ENCODE results near the gene MYO7B.

The MYO7B gene

DNA sequence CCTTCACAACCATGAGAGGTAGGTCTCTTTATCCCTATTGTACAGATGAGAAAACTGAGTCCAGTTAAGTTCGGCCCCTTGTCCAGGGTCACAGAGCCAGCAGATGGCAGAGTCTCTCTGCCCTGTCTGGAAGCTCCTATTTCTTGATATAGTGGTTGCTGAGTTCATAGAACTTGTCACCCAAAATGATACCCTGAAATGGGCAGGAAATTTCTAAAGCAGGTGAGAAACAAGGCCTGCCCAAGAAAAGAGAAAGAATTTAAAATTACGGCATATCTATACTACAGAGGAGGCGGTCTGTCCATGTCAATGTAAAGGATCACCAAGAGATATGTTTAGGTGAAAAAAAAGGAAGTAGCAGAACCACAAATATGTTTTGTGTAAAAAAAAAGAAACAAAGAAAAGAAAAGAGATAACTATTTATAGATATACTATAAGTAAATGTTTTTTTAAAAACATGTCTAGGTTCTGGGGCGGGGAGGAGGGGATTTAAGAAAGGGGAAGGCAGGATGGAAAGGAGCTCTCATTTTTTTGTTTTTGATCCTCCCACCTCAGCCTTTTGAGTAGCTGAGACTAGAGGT is 39.8 kb downstream of the MYO7B start:
- DNase-seq = no peak

DNA sequence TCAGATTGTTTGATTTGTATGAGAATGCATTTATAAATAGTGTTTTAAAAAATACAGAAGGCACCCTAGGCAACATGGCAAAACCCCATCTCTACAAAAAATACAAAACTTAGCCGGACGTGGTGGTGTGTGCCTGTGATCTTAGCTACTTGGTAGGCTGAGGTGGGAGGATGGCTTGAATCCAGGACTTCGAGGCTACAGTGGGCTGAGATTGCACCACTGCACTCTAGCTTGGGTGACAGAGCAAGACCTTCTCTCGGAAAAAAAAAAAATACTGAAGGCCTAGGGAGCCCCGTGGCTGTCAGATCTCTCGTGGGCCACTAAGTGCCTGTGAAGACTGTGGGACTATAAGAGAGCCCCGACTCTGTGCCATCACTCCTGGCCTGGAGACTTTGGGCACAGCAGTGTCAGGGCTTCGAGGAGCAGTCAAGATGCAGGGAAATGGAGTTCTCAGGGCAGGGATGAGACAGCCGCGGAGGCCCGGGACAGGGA is 40.5 kb downstream of the MYO7B start:
- no peak for DNase-seq

DNA sequence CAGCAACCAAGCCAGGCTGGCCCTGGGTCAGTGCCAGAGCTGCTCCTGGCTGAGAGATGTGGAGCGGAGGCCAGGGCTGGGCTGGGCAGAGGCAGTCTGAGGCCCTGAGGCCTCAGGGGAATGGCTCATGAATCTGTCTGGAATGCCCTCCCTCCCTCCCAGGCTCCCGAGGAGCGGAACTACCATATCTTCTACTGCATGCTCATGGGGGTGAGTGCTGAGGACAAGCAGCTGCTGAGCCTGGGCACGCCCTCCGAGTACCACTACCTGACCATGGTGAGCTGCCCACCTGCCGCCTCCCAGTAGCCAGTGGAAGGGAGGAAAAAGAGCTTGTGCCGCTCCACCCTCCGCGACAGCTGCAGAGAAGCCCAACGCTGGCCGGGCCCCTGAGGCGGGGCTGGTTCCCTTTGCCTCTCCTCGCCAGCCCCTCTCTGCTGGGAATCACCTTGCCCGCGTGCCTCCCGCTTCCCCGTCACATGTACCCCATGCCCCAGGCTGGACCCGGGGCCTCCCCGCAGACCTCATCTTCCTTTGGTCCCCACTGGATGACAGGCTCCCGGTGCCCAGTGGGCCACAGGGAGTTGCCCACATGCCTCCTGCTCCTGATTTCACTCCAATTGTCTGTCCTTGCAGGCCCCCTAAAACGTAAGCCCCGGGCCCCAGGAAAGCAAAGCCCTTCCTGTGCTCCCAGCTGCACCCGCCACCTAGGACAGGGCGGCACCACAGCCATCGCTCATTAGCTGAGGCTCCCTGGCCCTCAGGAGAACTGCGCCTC is 41.1 kb downstream of the MYO7B start:
- no peak for DNase-seq

DNA sequence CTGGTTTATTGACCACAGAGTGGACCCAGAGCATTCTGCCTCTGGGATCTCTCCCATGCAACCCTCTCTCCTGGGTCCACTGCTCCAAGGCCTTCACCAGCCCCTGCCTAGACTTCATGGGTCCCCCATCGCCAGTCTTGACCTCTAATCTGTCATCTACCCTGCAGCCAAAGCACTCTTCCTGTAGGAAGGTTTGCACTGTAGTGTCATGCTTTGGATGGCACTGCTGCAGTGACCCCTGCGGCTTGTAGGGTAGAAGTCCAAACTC is 41.7 kb downstream of the MYO7B start:
- DNase-seq = no peak

DNA sequence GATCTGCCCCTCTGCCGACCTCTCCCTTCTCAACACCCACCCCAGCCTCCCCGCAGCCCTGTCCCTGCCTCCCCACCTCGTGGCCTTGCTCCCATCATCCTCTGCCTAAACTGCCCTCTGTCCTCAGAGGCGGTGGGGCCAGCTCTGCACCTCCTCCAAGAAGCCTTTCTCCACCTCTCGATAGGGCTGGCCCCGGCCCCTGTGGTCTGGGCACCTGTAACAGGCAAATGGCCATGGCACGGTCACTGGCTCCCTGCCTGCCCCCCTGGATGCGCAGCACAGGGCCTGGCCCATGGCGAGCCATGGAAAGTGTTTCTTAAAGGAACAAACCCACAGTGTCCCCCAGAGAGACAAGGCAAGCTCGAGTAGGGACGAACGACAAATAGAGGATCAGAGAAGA is 42.0 kb downstream of the MYO7B start:
- no peak for DNase-seq

DNA sequence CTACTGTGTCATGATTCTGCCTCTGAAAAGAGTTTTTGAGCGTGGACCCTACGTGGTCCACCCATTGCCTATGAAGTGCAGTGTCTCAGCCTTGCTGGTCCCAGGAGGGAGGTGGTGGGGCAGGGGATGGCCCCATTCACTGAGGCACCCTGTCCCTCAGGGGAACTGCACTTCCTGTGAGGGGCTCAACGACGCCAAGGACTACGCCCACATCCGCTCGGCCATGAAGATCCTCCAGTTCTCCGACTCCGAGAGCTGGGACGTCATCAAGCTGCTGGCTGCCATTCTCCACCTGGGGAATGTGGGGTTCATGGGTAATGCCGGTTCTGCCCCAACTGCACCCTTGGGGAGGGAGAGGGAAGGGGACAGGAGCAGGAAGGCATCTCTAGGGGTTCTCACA is 42.5 kb downstream of the MYO7B start:
- DNase-seq = no peak

DNA sequence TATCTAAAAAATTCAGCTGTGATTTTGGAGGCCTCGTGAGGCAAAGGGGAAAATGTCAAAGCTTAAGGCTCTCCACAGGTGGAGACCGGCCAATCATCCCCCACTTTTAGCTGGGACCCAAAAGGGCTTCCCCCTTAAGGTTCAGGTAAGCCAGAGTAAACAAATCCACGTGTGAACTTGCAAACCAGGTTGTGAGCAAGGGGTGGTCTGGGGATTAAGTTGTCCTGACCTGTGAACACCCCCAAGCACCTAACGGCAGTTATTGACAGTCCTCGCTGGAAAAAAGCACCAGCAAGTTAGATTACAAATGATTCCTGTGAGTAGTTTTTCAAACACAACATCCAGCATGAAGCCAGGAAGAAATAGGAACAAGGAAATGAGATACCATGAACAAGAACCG is 42.9 kb downstream of the MYO7B start:
- DNase-seq = no peak

DNA sequence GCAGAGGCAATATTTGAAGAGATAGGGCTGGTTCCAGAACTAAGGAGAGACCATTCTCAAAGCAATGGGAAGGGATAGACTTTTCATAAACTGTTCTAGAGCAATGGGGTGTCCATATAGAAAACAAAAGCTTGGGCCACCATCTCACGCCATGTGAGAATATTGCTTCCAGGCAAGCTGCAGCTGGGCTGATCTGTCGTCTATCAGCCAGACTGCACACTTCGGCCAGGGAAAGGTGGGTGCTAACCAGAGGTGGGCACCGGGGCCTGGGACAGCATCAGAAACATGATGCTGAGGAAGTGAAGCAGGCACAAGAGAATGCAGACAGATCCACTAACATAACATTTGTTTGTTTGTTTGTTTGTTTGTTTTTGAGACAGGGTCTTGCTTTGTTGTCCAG is 43.7 kb downstream of the MYO7B start:
- DNase-seq = no peak

DNA sequence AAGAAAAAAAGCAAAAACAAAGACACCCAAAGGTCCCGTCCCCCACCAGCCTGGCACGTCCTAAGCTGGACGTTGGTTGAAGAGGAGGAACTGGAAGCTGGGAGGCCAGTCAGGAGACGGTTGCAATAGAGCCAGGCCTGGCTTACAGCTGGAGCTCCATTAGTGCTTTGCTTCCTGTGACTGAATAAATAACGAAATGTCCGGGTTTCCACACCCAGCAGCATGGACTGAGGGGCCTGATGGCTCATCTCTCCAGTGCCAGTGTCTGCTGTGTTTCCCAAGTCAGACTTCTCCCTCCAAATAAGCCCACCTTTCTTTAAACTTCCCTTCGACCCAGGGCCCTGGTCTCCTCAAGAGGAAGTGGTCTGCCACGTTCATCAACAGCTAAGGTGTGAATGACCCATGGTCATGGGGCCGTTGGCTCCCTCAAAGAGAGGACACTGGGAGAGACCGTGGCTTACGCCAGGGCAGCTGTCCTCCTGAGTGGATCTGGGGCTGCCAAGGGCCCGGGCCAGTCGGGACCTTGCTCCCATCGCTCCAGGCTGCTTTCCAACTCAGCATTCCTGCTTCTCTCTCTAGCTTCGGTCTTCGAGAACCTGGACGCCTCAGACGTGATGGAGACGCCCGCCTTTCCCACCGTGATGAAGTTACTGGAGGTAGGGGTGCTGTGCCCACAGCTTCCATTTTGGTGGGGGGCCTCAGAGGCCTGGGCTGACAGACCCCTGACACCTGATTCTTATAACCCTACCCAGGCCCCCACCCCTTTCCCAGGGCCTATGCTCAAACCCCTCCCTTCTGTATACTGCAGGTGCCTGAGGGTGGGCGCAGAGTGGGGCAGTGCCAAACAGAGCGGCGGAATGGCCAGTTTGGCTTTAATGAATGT is 44.9 kb downstream of the MYO7B start:
- no peak for DNase-seq

DNA sequence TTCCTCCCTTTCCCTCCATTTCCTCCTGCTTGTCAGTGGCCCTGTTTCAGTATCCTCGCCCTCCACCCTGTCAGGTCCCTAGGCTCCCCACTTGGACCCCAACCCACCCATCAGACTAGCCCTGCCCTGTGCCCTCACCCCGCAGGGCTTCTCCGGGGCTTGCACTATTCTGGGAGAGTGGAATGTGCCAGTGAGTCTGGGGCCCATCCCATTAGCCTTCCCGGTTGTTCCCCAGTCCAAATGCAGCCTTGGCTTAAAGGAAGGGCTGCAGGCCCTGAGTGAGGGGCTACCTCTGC is 45.5 kb downstream of the MYO7B start:
- DNase-seq = no peak

DNA sequence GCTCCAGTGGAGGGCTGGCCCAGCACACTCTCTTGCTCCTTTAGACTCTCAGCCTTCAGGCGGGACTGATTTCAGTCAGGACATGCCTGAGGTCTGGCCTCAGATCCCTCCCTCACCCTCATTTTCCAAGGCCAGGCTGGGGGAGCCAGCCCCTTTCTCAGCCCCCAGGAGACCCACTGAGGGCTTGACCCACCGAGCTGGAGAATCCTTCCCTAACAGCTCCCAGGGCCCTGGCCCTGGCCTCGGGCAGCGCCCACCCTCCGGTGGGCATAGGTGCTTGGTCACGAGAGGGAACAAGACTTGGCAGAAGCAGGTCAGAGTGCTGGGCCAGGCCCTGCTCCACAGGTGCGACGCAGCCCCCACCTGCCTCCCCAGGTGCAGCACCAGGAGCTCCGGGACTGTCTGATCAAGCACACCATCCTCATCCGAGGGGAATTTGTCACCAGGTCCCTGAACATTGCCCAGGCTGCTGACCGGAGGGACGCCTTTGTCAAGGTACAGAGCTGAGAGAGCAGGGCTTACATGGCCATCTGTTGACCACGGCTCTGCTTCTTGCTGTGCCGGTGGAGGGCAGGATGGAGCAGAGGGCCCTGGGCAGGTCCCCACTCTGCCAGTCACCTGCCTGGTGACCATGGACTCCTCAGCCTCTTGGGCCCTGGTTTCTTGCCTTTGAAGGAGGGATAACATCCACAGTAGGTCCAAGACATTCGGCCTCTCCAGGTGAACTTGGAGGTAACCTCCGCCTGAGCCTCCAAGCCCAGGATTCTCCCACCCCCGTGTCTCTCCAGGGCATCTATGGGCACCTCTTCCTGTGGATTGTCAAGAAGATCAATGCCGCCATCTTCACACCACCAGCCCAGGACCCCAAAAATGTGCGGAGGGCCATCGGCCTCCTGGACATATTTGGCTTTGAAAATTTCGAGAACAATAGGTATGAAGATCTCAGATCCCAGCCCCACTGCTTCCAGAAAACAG is 46.3 kb downstream of the MYO7B start:
- no peak for DNase-seq

DNA sequence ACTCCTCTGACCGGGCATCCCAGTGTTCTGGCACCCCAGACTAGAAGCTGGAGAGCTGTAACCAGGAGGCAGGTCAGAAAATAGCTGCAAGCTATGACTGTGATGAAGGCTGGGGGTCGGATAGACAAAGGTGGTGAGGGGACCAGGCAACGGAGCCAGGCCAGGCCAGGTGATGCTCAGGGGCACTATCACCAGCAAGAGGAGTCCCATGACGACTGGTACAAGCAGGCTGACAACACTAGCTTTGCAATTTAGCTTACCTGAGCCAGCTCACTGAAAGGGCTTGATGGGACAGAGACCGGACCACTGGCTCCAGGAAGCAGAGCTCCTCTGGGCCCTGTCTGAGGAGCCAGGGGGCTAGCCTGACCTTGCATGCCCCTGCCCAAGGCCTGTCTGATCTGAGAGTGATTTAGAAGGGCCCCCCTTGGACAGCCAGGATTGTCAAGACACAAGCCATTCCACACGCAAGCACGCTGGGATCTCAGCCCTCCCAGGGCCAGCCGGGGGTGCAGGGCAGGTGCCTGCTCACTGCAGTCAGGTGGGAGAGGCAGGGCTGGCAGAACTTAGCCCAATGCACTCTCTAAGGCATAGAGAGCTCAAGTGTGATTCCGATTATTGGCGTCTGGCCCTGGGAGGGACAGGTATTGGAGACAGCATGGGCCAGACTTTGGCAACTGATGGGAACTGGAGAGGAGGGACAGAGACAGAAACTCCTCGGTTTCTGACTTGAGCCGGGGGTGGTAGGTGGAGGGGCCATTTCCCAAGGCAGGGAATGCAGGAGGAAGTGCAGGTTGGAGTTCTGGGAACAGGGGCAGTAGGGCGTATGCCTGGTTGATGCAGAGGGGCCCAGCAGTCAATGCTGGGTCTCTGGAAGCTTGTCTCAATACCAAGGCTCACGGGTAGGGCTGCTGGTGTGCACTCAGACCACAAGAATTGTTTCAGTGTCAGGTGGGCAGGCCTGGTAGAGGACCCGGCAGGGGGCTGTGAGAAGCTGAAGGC is 47.7 kb downstream of the MYO7B start:
- DNase-seq = no peak

DNA sequence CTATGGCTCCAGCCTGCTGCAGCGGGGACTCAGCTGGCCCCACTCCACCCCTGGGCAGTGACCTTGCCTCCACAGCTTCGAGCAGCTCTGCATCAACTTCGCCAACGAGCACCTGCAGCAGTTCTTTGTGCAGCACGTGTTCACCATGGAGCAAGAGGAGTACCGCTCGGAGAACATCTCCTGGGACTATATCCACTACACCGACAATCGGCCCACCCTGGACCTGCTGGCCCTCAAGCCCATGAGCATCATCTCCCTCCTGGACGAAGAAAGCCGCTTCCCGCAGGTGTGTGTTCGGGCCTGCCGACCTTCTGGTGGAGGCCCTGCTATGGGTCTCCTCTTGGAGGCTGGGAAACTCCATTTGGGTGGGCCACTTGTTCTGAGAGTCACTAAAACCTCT is 48.6 kb downstream of the MYO7B start:
- no peak for DNase-seq

DNA sequence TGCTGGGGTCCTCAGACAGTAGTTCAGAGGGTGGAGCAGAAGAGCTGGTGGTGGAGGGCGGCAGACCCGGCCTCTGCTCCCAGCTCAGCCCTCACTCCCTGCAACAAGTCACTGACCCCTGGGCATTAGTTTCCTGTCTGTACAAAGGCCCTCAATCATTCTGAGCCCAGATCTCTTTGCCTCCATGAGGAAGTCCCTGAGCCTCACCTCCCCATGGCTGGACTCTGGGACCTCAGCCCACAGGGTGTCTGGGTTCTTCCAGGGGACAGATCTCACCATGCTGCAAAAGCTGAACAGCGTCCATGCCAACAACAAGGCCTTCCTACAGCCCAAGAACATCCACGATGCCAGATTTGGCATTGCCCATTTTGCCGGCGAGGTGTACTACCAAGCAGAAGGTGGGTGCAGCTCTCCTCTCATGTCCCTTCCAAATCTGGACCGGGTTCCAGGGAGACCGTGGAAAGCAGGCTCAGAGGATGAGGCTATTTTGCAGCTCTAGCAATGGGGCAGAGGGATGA is 49.1 kb downstream of the MYO7B start:
- no peak for DNase-seq

DNA sequence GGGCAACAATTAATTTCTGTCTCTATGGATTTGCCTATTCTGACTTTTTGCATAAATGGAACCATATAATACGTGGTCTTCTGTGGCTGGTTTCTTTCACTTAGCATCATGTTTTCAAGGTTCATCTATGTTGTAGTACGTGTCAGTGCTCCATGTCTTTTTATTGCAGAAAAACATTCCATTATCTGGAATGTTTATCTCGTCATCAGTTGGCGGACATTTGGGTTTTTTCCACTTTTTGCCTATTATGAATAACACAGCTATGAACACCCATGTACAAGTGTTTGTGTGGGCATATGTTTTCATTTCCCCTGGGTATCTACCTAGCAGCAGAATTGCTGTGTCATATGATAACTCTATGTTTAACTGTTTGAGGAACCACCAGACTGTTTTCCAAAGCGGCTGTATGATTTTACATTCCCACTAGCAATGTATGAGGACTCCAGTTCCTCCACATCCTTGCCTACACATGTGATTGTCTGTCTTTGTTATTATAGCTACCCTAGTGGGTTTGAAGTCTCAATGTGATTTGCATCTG is 49.9 kb downstream of the MYO7B start:
- no peak for DNase-seq

DNA sequence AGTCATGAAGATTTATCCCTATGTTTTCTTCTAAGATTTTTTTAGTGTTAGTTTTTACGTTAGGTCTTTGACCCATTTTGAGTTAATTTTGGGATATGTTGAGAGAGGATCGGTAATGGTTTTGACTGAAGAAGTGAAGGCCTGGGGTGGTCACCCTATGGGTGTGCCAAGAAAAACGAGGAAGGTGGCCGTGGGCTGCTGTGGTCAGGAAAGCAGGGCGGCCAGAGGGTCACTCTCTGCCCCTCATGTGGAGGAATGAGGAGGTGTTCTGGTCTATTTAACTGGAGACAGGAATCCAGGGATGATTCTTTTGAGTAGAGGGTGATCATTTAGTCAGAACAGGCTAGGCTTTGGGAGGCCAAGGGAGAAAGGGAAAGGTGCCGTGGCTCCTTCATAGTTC is 50.7 kb downstream of the MYO7B start:
- no peak for DNase-seq

DNA sequence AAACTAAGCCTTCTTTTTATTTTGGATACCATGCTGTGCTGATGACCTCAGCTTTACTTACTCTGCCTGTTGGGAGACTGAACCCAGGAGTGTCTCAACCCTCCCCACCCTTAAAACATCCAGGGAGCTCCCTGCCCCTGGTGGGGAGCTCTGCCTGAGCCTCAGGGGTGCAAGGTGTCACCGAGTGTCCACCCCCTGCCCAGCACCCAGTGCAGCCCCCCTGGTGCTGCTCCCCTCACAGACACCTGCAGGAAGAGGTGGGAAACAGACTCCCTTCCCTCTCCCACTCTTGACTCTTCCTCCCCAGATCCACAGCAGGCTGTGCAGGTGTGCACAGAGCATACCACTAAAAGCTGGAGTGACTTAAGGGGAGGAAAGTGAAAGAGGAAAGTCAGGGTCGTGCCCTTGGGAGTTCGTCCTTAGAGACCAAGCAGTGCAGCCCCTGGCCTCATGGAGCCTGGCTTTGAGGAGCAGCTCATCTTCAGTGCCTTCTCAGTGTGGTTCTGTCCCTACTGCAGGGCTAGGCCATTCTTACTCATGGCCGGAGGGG is 51.3 kb downstream of the MYO7B start:
- no peak for DNase-seq

DNA sequence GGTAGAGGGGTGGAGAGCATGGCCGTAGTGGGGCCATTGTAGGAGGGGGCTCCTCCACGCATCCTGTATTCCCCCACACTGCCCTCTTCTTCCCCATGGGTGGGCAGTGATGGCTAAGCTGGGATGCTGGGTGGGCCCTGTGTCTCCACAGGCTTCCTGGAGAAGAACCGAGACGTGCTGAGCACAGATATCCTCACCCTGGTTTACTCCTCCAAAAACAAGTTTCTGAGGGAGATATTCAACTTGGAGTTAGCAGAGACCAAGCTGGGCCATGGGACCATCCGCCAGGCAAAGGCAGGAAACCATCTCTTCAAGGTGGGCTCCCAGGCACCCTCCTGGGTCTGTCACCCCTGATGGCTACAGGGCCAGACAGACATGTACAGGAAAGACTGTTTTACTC is 52.8 kb downstream of the MYO7B start:
- no peak for DNase-seq

DNA sequence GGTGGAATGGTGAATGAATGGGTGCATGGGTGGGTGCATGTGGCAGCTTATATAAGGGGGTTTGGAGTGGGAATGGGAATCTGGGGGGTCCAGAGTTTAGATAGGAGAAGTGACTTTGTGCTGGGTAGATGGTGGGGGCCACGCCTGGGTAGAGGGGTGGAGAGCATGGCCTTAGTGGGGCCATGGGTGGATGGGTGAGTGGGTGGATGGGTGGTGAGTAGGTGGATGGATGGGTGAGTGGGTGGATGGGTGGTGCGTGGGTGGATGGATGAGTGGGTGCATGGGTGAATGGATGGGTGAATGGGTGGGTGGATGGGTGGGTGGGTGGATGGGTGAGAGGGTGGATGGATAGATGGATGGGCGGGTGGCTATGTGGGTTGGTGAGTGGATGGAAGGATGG is 53.9 kb downstream of the MYO7B start:
- no peak for DNase-seq

DNA sequence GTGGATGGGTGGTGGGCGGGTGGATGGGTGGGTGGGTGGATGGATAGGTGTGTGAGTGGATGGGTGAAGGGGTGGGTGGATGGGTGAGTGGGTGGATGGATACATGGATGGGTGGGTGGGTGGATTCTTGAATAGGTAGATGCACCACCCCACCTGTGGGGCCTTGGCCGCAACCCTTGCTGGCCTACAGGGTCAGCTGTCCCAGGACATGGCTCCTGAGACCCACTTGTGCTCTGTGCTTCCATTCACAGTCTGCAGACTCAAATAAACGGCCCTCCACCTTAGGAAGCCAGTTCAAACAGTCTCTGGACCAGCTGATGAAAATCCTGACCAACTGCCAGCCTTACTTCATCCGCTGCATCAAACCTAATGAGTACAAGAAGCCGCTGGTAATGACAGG is 54.4 kb downstream of the MYO7B start:
- DNase-seq = no peak

All from KG1 (cell line).